Endometrium (tissue), 2 donors: ENCODE measurements around the gene CTPS1.

Experiments used
- FAIRE-seq: peaks from 2 replicates; lab custom pipeline; 2012; peaks lifted over from hg19 to GRCh38; lab: Jason Lieb, UNC
- donor health status: control.
- donor health status: control.

The CTPS1 gene

DNA sequence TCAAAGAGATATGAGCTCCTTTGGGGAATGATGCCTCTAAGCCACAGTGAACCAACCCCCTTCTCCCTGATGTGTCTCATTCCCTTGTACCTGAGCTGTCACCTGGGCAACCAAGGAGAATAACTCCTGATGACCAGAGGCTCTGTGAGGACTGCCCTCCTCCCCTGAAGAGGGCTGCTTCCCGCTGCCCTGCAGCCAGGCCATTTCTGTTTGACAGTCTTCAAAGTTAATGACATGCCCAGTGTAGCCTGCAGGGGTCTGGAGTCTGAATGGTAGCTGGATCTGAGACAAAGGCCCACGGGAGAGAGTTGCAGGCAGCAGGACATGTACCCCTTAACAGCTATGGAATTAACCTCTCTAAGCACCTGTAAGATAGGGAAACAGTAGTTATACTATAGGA lies 45.5 kb downstream of the CTPS1 start:
- no peak for FAIRE-seq

- no peak for FAIRE-seq
These were observed 46.7 kb downstream of the CTPS1 start for GRCh38 chr1:41025979-41026819.

DNA sequence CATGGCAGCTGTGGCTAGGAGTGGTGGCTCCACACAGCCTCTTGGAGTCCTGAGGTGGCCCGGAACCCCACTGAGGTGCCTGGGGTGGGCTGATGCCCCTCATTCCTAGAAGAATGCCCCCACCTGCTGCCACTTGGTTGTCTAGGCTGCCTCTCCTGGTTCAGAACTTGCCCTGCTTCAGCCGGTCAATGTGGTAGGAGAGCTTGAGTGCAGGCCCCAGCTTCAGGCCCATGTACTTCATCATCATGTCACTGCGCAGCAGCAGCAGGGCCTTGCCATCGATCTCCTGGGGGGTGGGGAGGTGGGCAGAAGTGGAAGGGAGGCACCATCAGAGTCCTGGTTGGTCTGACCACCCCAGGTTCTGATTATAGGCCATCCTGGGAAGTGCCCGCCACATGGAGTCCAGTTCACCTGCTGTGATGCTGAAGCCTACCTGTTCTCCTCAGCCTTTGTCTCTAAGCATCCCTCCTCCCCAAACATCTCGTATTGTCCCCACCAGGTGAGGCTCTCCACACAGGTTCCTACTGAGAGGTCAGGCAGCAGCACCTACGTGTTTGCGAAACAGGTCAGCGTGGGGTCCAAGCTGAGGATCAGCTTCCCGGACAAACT lies 48.6 kb downstream of the CTPS1 start:
- no peak for FAIRE-seq

DNA sequence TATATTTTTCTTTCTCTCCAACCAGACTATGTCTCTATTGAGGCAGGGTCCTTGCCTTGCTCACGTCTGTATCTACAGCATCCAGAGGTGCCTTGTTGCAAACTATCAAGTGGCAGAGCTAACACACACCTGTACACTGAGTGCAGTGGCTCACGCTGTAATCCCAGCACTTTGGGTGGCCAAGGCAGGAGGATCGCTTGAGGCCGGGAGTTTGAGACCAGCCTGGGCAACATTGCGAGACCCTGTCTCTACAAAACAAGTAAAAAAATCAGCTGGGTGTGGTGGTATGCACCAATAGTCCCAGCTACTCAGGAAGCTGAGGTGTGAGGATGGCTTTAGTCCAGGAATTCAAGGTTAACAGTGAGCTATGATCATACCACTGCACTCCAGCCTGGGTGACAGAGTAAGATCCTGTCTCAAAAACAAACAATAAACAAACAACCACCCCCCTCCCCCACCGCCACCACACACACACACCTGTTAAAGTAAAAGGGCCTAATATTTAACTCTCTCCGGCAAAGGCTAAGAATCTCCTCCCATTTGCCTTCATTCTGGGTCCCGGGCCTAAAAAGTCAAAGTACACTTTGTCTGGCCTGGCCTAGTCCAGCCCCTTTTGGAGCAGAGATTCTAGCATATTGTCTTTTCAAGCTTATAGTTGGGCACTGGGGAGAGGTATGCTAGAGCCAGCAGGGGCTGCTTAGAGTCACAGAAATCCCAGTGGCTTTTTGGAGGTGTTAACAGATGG lies 51.5 kb downstream of the CTPS1 start:
- no peak for FAIRE-seq

DNA sequence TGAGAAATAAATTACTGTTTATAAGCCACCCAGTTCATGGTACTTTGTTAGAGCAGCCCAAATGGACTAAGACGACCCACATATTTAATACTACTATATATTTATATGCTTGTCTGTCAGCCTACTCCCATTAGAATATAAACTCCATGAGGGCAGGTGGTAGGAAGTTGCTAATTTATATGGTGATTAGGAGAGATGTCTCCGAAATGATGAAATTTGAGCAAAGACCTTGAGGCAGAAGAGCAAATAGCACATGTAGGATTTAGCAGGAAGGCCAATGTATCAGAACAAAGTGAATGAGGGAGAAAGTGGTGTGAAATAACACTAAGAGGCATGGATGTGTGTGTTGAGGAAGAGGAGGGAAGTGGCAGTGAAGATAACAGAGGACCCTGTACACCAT lies 52.7 kb downstream of the CTPS1 start:
- FAIRE-seq = no peak

GRCh38 chr1:41033272-41033671 lies 53.8 kb downstream of the CTPS1 start:
- FAIRE-seq = no peak

GRCh38 chr1:41037116-41037903 lies 57.8 kb downstream of the CTPS1 start:
- FAIRE-seq = no peak

DNA sequence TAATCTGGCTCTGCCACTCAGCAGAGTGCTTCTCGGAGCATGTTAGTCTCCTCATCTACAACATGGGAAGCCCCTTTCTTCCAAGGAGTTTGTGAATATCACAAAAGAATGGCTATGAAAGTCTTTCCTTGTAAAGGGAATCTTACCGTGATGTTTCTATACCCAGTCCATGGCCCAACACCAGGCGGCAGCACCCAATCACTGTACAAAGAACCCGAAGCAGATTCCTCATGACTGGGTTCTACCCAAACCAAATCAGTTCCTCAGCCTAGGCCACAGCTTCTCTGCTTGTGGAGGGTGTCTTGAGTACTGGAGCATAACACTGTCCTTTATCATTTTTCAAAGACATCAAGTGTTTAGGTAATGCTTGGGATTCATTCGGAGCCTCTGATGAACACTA lies 58.6 kb downstream of the CTPS1 start:
- no peak for FAIRE-seq

- no peak for FAIRE-seq
These were observed 62.2 kb downstream of the CTPS1 start for GRCh38 chr1:41041614-41042270.

DNA sequence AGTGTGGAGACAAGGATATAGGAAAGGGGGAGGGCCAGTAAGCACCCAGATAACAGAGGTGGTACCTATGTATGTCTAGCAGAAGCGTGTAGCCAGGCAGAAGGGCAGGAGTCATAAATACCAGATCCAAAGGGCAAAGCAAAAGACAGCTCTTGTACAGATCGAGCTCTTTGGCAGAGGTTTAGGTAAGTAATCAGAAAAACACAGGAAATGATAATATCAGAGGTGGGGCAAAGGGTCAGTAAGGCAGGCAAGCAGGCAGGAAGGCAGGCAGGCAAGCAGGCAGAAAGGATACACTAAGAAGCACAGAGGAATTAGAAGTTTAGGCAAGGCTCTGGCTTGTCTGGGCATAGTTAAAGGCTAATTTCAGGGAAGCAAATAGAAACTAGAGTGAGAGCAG lies 64.7 kb downstream of the CTPS1 start:
- FAIRE-seq = no peak

DNA sequence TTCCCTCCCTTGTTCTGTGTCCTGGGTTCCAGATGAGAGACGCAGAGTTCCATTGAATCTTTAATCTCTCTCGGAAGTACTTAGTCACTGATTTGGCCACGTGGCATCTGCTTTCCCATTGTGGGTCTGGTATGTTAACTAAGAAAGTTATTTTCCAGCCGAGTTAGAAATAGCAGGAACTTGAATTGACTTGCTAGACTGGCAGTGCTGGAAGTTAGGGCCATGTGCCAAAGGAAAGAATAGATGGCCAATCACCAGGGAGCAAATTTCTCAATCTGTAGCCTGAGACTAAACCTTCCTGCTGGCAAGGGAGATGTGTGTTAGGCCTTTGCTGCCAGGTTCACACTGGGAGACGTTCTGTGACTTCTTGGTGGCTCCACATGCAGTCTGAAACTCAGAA lies 66.2 kb downstream of the CTPS1 start:
- no peak for FAIRE-seq

DNA sequence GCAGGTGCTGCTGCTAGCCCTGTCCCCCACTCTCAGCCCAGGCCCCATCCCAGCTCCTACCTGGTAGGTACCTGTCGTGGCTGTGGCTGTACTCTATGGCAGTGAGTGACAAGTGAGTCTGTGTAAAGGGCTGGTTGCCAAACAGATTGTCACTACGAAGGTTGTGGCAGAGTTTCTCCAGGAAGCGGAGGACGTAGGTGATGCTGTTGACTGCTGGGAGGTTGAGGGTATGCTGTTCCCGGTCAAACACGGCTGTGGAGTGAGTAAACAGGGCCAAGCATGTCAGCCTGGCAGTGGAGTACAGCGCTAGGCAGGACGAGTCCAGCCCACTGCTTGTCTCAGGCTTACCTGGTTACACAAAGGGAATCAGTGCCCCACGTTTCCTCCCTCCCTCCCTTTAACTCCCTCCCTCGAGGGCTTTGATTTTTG lies 66.9 kb downstream of the CTPS1 start:
- FAIRE-seq = no peak

GRCh38 chr1:41048540-41048939 lies 69.0 kb downstream of the CTPS1 start:
- FAIRE-seq = no peak

DNA sequence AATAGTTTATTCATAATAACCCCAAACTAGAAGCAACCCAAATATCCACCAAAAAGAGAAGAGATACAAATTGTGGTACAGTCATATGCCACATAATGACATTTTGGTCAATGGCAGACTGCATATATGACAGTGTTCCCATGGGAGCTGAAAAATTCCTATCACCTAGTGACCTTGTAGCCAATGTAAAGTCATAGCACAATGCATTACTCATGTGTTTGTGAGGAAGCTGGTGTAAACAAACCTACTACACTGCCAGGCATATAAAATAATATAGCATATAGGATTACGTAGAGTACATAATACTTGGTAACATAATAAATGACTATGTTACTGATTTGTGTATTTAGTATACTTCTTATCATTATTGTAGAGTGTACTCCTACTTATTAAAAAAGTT lies 71.5 kb downstream of the CTPS1 start:
- FAIRE-seq = no peak

DNA sequence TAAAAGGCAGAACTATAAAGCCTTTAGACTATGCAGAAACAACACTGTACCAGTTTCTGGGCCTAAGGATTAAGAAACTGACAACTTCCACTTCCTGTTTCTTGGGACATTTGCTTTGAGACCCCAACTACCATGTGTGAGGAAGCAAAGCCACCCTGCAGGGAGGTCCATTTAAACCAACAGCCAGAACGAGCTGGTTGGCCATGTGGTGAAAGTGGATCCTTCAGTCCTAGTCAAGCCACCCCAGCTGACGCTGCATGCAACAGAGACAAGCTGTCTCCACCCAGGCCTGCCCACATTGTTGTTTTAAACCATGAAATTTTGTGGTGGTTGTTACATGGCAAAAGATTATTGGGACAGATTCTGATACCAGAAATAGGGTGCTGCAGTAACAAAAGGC lies 73.8 kb downstream of the CTPS1 start:
- no peak for FAIRE-seq

DNA sequence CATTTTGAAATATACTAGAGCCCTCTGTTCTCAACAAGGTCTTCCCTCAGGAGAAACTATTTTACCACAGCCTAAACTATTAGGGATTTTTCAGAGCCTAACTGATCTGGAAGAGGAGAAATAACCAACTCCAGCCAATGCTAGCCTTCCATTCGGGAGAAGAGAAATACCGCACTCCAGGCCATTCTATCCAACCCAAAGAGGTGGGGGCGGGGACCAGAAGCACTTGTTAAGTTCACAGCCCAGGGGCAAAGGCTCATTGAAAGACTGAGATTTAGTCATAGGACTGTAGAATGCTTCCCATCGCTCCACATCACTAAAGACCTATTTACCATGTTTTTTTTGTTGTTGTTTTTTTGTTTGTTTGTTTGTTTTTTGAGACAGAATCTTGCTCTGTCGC lies 77.4 kb downstream of the CTPS1 start:
- no peak for FAIRE-seq
